Measurements from ENCODE around the gene GCNT1. TPM values are rescaled to one million over a fixed set of nuclear protein-coding genes. Genes with fewer than 3 reads are reported as not detected.
"Not testable (repeated sequence)": the region's sequence is repeated elsewhere in the genome, so short reads cannot be mapped to it uniquely, and the experiment has no call there.

GCNT1 gene
- total RNA-seq, 4 donors from 2014 or later = 3.7 to 12.1 (median 6.0) TPM

DNA sequence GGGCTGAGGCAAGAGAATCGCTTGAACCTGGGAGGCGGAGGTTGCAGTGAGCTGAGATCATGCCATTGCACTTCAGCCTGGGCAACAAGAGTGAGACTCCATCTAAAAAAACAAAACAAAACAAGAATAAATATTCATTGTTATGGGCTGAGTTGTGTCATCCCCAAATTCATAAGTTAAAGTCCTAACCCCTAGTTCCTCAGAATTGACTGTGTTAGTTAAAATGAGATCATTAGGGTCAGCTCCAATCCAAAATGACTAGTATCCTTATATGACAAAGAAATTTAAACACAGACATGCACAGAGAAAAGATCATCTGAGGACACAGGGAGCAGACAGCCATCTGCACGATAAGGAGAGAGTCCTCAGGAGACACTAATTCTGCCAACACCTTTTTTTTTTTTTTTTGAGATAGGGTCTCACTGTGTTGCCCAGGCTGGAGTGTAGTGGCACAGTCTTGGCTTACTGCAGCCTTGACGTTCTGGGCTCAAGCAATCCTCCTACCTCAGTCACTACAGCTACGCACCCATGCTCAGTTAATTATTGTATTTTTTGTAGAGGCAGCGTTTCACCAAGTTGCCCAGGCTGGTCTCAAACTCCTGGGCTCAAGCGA, 32.1 kb upstream of the GCNT1 start:
- 84 to 88% methylated on average over 7 of the region's 7 CpGs for WGBS, 2 donors
- TF ChIP-seq POLR2A (IDR thresholded peaks at IDR 0.05) = no peak
- TF ChIP-seq, protein P1, sequence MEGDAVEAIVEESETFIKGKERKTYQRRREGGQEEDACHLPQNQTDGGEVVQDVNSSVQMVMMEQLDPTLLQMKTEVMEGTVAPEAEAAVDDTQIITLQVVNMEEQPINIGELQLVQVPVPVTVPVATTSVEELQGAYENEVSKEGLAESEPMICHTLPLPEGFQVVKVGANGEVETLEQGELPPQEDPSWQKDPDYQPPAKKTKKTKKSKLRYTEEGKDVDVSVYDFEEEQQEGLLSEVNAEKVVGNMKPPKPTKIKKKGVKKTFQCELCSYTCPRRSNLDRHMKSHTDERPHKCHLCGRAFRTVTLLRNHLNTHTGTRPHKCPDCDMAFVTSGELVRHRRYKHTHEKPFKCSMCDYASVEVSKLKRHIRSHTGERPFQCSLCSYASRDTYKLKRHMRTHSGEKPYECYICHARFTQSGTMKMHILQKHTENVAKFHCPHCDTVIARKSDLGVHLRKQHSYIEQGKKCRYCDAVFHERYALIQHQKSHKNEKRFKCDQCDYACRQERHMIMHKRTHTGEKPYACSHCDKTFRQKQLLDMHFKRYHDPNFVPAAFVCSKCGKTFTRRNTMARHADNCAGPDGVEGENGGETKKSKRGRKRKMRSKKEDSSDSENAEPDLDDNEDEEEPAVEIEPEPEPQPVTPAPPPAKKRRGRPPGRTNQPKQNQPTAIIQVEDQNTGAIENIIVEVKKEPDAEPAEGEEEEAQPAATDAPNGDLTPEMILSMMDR (IDR thresholded peaks at IDR 0.05) = no peak
- intact Hi-C loops (cut with DNase I; ENCODE audit: low total_unique reads) = loop anchor here (5.0 kb wide), 1 partner anchor 595 kb away; no protein-coding TSS in a partner anchor
- DNase-seq (ENCODE audit: low spot score in 2 of 2) = no peak
- H3K4me3 ChIP-seq (ENCODE audit: low read depth, poor library complexity, severe bottlenecking) = no peak overlapping the region

DNA sequence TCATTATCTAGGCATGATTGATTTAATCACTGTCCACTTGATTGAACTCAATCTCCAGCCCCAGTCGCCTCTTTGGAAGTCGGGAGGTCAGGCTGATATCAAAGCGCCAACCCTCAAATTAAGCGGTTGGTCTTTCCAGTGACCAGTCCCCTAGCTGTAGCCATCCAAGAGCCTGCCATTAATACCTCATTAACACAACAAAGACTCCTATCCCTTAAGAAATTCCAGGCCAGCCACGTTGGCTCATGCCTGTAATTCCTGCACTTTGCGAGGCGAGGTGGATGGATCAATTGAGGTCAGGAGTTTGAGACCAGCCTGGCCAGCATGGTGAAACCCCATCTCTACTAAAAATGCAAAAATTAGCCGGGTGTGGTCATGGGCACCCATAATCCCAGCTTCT, 27.4 kb upstream of the GCNT1 start:
- WGBS, 2 donors = 78 to 83% methylated on average over 8 of the region's 8 CpGs
- intact Hi-C loops (cut with DNase I; ENCODE audit: low total_unique reads) = no loop called here
- H3K4me3 ChIP-seq (ENCODE audit: low read depth, poor library complexity, severe bottlenecking) = no peak overlapping the region

DNA sequence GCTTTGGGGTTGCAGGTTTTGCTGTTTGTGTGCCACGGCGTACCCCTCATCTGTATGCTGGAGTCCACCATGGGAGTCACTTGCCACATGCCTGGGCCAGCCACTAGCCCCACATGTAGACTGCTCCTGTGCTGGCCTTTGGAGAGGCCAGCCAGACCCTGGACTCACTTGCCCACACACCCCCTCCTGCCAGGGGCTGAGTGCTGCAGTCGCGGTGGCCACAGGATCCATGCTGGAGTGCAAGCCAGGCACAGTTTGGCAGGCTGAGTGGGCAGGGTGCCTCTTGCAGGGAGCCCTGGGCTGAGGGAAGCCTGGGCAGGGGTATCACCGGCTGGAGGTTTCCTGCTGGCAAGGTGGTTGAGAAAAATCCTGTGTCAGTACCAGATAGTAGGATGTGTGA, 25.6 kb upstream of the GCNT1 start:
- DNase-seq (ENCODE audit: low spot score in 2 of 2) = no peak
- intact Hi-C loops (cut with DNase I; ENCODE audit: low total_unique reads) = no loop called here
- H3K4me3 ChIP-seq (ENCODE audit: low read depth, poor library complexity, severe bottlenecking) = no peak overlapping the region
- no peak for TF ChIP-seq POLR2A (IDR thresholded peaks at IDR 0.05)
- TF ChIP-seq, protein P1 (IDR thresholded peaks at IDR 0.05) = no peak
- 87 to 88% methylated on average over 5 of the region's 5 CpGs for WGBS, 2 donors

More for the DNA sequence above, 27.4 kb upstream of the GCNT1 start:
- peak in 1 of 2 donors; percentile 37 for DNase-seq (ENCODE audit: low spot score in 2 of 2)
- TF ChIP-seq, protein P1 (IDR thresholded peaks at IDR 0.05) = no peak
- no peak for TF ChIP-seq POLR2A (IDR thresholded peaks at IDR 0.05)

DNA sequence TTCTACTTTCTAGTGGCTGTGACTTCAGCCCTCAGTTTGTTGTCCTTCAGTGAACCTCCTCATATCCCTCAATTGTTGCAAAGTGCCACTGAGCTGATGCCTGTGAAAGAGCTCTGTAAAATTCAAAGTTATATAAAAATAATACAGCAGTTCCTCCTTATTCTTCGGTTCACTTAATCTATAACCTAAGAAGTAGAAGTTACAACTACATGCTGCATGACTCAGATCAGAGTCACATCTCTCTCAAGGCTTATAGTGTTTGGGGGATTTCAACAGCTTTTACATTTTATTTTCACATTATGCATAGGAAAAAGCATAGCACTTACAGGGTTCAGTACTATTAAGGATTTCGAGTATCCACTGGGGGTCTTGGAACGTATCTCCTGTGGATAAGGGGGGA, 25.1 kb upstream of the GCNT1 start:
- 83 to 88% methylated on average over 3 of the region's 3 CpGs for WGBS, 2 donors
- no peak for DNase-seq (ENCODE audit: low spot score in 2 of 2)
- no peak overlapping the region for H3K4me3 ChIP-seq (ENCODE audit: low read depth, poor library complexity, severe bottlenecking)
- intact Hi-C loops (cut with DNase I; ENCODE audit: low total_unique reads) = no loop called here
- TF ChIP-seq, protein P1 (IDR thresholded peaks at IDR 0.05) = no peak
- no peak for TF ChIP-seq POLR2A (IDR thresholded peaks at IDR 0.05)

DNA sequence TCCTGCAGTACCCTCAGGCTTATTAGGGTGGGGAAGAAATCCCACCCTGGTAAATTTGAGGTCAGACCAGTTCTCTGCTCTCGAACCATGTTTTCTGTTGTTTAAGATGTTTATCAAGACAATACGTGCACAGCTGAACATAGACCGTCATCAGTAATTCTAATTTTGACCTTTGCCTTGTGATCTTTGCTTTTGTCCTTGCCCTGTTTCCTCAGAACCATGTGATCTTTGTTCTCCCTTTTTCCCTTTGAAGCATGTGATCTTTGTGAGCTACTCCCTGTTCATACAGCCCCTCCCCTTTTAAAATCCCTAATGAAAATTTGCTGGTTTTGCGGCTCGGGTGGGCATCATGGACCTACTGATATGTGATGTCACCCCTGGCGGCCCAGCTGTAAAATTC, 24.1 kb upstream of the GCNT1 start:
- intact Hi-C loops (cut with DNase I; ENCODE audit: low total_unique reads); H3K4me3 ChIP-seq (ENCODE audit: low read depth, poor library complexity, severe bottlenecking): not testable (repeated sequence)
- 91% methylated on average over 6 of the region's 6 CpGs for WGBS, 2 donors
- peak in 1 of 2 donors; percentile 36 for DNase-seq (ENCODE audit: low spot score in 2 of 2)

DNA sequence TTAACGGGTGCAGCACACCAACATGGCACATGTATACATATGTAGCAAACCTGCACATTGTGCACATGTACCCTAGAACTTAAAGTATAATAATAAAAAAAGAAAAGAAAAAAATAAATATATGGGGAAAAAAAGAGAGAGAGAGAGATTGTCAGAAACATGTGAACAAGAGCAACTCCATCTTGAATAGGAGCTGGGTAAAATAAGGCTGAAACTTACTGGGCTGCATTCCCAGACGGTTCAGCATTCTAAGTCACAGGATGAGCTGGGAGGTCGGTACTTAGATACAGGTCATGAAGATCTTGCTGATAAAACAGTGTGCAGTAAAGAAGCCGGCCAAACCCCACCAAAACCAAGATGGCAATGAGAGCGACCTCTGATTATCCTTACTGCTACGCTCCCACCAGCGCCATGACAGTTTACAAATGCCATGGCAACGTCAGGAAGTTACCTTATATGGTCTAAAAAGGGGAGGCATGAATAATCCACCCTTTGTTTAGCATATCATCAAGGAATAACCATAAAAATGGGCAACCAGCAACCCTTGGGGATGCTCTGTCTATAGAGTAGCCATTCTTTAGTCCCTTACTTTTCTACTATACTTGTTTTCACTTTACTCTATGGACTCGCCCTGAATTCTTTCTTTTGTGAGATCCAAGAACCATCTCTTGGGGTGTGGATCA, 21.8 kb upstream of the GCNT1 start:
- H3K4me3 ChIP-seq (ENCODE audit: low read depth, poor library complexity, severe bottlenecking); intact Hi-C loops (cut with DNase I; ENCODE audit: low total_unique reads); DNase-seq (ENCODE audit: low spot score in 2 of 2): not testable (repeated sequence)
- WGBS, 2 donors = 82 to 88% methylated on average over 9 of the region's 9 CpGs

Measured in lower leg skin (tissue), 4 donors.